Fibroblast of the aortic adventitia (primary cell): ENCODE results near the gene CLRN2. TPM values are rescaled to one million over a fixed set of nuclear protein-coding genes. Genes with fewer than 3 reads are reported as not detected.

ENCODE experiments used
- DNase-seq: peaks from one replicate; pipeline ENCODE4 v3.0.0-alpha.2; 2010; ENCODE audit warnings: low read depth
- H3K4me3 ChIP-seq: 2 replicates; pipeline ENCODE4 v1.5.1; 2011; ENCODE audit warnings: low read depth, mild to moderate bottlenecking, control low read depth, low read length, moderate library complexity
- total RNA-seq: library from RNA; depleted of rRNA; stranded (reverse); fragments of >200 nt; gene quantifications from 2 replicates; pipeline ENCODE4 v1.2.3, GENCODE V29; 2012; ENCODE audit warnings: low replicate concordance
- TF ChIP-seq, protein P1 (sequence below): IDR thresholded peaks from 2 replicates; pipeline ENCODE4 v1.5.1; 2011; ENCODE audit warnings: mild to moderate bottlenecking, low read length, control low read depth, inconsistent platforms; ENCODE audit not compliant: insufficient read depth

The CLRN2 gene
- total RNA-seq, 1 donor: not detected

DNA sequence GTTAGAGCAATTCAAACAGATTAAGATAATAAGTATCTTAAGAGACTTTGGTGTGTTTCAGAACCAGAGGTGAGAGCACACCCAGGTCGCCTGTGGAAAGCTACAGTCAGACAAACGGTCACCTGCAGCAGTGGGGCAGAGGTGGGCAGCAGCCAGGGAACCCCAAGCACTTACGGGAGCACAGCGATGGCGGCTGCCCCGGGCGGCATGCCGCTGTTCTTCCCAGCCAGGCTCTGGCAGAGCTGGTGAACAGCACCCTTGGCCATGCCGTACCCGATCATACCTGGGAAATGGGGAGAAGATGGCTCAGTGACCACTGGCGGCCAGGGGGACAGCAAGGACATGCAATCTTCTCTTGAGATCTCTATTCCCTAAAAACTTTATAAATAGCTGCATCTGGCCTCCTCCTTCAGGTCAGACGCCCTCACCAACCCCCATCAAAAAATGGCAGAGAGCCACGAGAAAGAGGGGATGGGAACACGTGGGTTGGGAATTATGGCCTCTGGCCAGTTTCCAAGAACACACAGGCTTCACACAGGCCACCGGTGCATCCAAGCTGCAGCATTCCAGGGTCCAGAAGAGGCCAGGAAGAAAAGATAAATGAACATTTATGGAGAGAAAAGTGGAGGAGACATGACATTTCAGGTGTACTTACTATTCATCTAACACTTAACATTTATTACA lies 22.8 kb upstream of the CLRN2 start:
- H3K4me3 ChIP-seq: no peak overlapping the region
- DNase-seq: no peak
- TF ChIP-seq, protein P1, sequence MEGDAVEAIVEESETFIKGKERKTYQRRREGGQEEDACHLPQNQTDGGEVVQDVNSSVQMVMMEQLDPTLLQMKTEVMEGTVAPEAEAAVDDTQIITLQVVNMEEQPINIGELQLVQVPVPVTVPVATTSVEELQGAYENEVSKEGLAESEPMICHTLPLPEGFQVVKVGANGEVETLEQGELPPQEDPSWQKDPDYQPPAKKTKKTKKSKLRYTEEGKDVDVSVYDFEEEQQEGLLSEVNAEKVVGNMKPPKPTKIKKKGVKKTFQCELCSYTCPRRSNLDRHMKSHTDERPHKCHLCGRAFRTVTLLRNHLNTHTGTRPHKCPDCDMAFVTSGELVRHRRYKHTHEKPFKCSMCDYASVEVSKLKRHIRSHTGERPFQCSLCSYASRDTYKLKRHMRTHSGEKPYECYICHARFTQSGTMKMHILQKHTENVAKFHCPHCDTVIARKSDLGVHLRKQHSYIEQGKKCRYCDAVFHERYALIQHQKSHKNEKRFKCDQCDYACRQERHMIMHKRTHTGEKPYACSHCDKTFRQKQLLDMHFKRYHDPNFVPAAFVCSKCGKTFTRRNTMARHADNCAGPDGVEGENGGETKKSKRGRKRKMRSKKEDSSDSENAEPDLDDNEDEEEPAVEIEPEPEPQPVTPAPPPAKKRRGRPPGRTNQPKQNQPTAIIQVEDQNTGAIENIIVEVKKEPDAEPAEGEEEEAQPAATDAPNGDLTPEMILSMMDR: no peak

DNA sequence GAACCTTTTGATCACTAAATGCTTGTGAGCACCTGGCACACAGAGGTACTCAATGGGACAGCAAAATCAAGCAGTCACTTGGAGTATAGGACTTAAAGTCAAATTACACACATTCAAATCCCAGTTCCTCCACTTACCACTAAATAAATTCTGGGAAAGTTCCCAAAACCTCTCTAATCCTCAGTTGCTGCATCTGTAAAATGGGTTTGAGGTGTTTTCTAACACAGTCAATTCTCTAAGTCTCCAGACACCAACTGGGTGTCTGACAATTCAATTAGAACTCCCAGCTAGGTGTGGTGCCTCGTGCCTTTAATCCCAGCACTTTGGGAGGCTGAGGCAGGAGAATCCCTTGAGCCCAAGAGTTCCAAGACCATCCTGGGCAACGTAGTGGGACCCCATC lies 22.1 kb upstream of the CLRN2 start:
- no peak for DNase-seq
- H3K4me3 ChIP-seq: no peak overlapping the region
- TF ChIP-seq, protein P1: no peak

DNA sequence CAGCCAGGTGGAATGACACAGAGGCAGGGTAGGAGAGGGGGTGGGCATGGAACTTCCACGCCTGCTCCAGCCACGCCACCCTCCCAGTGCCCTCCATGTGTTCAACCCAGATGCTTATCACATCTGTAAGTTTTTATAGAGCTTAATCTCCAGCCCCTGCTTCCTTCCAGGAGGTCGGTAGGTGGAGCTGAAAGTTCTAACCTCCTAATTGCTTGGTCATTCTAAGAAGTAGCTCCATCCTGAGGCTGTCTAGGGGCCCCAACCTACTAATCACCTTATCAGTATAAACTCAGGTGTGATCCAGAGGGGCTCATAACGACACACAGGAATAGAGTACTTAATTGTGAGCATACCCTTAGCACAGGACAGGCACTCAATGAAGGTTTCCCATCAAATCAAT lies 21.3 kb upstream of the CLRN2 start:
- TF ChIP-seq, protein P1: no peak
- DNase-seq: no peak
- H3K4me3 ChIP-seq: no peak overlapping the region

DNA sequence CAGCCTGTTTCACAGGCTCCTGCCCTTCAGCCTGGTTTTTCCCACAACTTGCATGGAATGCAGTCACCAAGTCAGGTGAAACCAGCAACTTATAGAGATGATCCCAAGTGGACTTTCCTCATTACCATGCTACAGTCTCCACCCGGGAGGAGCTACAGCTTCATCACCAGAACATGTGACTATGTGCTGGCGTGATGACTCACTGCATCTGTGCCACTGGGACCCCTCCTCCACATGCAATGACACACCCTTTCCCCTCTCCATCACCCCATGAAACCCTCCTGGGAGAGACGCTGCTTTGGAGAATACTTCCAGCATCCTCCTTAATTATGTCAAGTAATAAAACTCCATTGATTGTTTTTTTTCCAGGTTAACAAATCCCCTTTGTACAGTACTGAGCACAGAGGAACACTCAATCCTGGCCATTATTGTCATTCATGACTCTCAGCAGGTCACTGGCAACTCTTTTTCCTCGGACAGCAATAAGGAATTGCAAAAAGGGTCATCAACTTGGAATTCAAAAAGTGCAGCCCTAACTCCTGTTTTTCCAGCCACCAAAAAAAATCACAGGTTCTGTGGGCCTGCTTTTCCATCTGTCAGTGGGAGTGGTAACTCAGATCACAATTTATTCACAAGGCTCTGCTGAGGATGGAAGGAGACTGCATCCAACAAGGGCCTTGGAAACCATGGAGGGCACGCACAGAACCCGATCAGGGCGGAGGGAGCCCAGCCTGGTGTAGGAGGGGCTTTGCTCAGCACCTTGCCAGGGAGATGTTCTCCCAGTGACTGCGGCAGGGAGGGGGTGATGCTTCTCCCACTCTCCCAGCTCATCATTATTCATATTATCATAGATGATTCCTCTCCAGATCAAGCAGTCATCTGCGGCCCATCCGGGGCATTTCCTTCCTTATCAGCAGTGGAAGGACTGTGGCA lies 20.4 kb upstream of the CLRN2 start:
- H3K4me3 ChIP-seq: no peak overlapping the region
- peak; percentile 79 for DNase-seq
- TF ChIP-seq, protein P1: no peak

DNA sequence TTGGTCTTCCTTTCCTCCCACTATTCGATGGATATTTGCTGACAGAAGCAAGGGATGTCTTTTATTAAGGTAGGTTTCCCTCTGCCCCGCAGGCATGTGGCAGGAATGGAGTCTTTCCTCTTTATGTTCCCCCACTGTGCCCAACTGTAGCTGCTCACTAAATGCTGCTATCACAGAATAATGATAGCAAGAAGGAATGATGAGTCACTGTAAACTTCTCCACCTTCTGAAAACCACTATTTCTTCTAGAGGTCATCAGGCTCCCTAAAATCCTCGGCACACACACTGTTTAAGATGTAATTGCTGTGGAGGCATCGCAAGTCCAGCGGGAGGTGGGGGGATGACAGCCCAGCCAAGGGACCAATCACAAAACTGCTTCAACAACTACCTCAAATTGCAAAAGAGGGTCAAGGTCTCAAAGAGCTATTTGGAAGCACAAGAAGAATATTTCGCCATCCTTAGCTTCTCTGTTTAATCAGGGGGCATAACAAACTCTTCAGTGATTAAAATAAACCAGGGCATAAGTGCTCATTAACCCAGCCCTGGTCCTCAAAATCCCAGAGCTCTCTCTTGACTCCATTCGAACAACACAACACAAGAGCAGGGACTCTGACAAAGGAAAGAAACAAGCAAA lies 17.0 kb upstream of the CLRN2 start:
- no peak overlapping the region for H3K4me3 ChIP-seq
- TF ChIP-seq, protein P1: no peak
- DNase-seq: no peak

DNA sequence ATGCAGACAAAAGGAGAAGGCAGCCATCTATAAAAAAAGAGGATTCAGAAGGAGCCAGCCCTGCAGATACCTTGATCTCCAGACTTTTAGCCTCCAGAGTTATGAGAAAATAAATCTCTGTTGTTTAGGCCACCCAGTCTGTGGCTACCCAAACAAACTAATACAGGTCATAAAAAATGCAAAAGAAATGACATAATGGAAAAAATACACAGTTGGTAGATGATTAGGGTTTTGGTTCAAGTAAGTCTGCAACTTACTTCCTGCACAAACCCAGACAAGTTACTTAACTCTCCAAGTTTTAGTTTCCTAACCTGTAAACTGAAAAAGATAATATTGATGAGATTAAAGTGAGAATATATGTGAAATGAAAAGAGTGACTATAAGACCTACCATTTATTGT lies 14.4 kb upstream of the CLRN2 start:
- TF ChIP-seq, protein P1: no peak
- no peak overlapping the region for H3K4me3 ChIP-seq
- no peak for DNase-seq
